ENCODE measurements around the gene CCR6.
A peak's percentile ranks its signal among the peaks of the same experiment; 100 is the strongest.

The CCR6 gene

DNA sequence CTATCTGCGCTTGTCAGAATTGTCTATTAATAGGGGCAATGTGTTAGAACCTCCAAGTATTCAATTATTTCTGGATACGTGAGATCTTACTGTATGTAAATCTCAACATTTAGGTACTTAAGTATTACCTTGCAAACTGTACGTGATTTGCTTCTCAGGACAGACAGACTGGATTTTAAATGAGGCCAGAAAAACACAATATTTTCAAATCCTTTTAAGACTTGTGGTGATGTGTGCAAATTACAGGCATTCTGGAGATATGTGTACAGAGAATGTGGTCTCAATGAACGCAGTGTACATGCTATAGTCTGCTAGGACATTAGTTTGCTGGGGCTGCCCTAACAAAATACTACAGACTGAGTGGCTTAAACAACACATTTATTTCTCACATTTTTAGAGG, 16.9 kb downstream of the CCR6 start:
- H3K27ac ChIP-seq (ENCODE audit: low read length): no peak overlapping the region
- TF ChIP-seq EZH2phosphoT487 (IDR thresholded peaks at IDR 0.05; ENCODE audit: low read depth): no peak
- TF ChIP-seq, protein P1, sequence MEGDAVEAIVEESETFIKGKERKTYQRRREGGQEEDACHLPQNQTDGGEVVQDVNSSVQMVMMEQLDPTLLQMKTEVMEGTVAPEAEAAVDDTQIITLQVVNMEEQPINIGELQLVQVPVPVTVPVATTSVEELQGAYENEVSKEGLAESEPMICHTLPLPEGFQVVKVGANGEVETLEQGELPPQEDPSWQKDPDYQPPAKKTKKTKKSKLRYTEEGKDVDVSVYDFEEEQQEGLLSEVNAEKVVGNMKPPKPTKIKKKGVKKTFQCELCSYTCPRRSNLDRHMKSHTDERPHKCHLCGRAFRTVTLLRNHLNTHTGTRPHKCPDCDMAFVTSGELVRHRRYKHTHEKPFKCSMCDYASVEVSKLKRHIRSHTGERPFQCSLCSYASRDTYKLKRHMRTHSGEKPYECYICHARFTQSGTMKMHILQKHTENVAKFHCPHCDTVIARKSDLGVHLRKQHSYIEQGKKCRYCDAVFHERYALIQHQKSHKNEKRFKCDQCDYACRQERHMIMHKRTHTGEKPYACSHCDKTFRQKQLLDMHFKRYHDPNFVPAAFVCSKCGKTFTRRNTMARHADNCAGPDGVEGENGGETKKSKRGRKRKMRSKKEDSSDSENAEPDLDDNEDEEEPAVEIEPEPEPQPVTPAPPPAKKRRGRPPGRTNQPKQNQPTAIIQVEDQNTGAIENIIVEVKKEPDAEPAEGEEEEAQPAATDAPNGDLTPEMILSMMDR (IDR thresholded peaks at IDR 0.05; ENCODE audit: low read depth, low read length): no peak

DNA sequence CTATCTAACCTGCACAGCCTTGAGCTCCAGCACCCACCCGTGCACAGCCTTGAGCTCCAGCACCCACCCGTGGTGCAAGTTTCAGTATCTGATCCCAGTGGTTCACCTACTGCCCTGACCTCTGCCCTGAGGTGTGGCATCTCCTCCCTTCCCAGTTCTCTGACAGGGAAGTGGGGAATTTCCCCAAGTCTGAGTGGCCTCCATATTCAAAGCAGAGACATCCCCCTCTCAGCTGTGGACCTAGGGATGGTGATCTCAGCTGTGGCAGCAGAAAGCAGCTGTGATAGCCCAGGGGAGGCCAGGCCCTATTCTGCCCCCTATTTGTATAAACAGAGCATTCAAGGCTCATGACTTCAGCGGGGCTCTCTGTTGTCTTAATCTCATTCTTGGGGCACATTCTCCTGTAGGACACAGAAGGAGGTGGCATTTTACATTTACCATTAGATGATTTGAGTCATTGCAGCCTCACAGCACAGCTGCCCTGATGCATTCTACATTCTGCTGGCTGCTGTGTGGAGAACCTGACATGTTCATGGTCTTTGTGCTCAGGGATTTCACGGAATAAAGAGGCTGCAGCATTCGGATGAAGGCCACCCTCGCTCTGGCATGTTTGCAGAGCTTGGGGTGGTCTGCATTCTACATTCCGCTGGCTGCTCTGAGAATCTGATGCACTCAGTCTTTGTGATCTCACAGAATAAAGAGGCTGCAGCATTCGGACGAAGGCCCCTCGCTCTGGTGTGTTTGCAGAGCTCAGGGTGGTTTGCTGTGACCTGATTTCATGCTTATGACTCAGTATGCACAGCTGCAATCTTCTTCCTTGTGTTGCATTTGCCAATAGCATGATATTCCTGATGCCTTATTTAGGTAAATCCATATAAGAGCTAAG, 17.9 kb downstream of the CCR6 start:
- Histone ChIP-seq H3K4me1 (ENCODE audit: low read length) (peaks cover 21% of the 10 kb centered on the region), H3K9ac (ENCODE audit: low read length) (no peak overlapping the region), H3K36me3 (replicated peaks; ENCODE audit: low read depth, low read length) (no peaks in the 10 kb centered on the region), H3K27me3 (ENCODE audit: low read depth, low read length) (peaks cover 38% of the 10 kb centered on the region), H2AFZ (ENCODE audit: low read depth, low read length) (no peak overlapping the region), H3K4me3 (ENCODE audit: low read length) (no peak overlapping the region), H3K79me2 (ENCODE audit: low read length) (no peaks in the 10 kb centered on the region), H3K9me3 (ENCODE audit: insufficient read depth, low read length) (no peaks in the 10 kb centered on the region), H3K4me2 (ENCODE audit: low read length) (peak overlapping the region; percentile 15; the same call in 1 of the 2 replicates), H3K27ac (ENCODE audit: low read length) (no peak overlapping the region), H4K20me1 (ENCODE audit: insufficient read depth, low read length) (no peaks in the 10 kb centered on the region)
- TF ChIP-seq EZH2phosphoT487 (IDR thresholded peaks at IDR 0.05; ENCODE audit: low read depth): no peak
- TF ChIP-seq, protein P1 (IDR thresholded peaks at IDR 0.05; ENCODE audit: low read depth, low read length): peak; percentile 22

More for the DNA sequence above, 16.9 kb downstream of the CCR6 start:
- Histone ChIP-seq H3K9me3 (ENCODE audit: insufficient read depth, low read length) (no peaks in the 10 kb centered on the region), H3K36me3 (replicated peaks; ENCODE audit: low read depth, low read length) (no peaks in the 10 kb centered on the region), H4K20me1 (ENCODE audit: insufficient read depth, low read length) (no peaks in the 10 kb centered on the region), H3K79me2 (ENCODE audit: low read length) (no peaks in the 10 kb centered on the region), H2AFZ (ENCODE audit: low read depth, low read length) (no peak overlapping the region), H3K4me2 (ENCODE audit: low read length) (no peak overlapping the region), H3K27me3 (ENCODE audit: low read depth, low read length) (peaks cover 39% of the 10 kb centered on the region), H3K9ac (ENCODE audit: low read length) (no peak overlapping the region), H3K4me3 (ENCODE audit: low read length) (no peak overlapping the region), H3K4me1 (ENCODE audit: low read length) (peaks cover 21% of the 10 kb centered on the region)

DNA sequence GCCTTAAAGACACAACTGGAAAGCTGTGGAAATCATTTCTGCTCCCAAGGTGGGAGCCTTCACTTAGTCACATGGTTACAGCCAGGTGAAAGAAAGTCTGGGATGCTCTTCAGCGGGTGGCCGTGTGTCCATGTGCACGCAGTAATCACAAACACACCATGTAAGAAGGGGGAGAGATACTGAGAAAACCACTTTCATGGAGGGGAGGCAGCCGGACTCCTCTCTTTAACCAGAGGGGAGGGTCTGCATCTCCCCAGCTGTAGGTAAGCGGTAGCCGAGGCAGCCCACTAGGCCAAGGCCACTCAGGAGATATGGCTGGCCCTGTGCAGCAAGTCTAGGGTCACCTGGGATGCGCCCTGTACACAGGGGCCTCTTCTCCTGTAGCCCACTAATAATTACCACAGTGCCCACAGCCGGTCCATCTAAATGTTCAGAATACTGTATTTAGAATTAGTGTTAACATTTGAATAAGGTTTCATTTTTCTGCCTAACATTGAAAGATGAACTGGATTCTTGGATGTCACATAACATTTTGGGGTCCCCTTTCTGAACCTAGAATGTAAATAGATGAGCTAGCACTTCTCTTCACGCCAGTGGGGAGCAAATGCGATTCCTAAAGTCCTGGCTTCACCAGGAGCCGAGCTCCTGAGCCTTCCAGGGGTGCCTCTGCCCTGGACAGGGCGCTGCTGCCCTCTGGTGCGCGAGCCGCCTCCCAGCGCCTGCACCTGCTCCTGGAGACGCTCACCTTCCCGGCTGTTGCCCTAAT, 19.0 kb downstream of the CCR6 start:
- H3K9ac ChIP-seq (ENCODE audit: low read length): no peak overlapping the region
- H3K4me3 ChIP-seq (ENCODE audit: low read length): no peak overlapping the region
- H3K36me3 ChIP-seq (replicated peaks; ENCODE audit: low read depth, low read length): no peaks in the 10 kb centered on the region
- H3K9me3 ChIP-seq (ENCODE audit: insufficient read depth, low read length): no peaks in the 10 kb centered on the region
- no peak overlapping the region for H3K27ac ChIP-seq (ENCODE audit: low read length)
- no peak overlapping the region; the same call in 1 of the 2 replicates for H3K4me2 ChIP-seq (ENCODE audit: low read length)
- H3K27me3 ChIP-seq (ENCODE audit: low read depth, low read length): peaks cover 28% of the 10 kb centered on the region
- no peaks in the 10 kb centered on the region for H3K79me2 ChIP-seq (ENCODE audit: low read length)
- no peaks in the 10 kb centered on the region for H4K20me1 ChIP-seq (ENCODE audit: insufficient read depth, low read length)
- peaks cover 21% of the 10 kb centered on the region for H3K4me1 ChIP-seq (ENCODE audit: low read length)
- H2AFZ ChIP-seq (ENCODE audit: low read depth, low read length): no peak overlapping the region
- TF ChIP-seq, protein P1 (IDR thresholded peaks at IDR 0.05; ENCODE audit: low read depth, low read length): peak; percentile 77
- TF ChIP-seq EZH2phosphoT487 (IDR thresholded peaks at IDR 0.05; ENCODE audit: low read depth): no peak

DNA sequence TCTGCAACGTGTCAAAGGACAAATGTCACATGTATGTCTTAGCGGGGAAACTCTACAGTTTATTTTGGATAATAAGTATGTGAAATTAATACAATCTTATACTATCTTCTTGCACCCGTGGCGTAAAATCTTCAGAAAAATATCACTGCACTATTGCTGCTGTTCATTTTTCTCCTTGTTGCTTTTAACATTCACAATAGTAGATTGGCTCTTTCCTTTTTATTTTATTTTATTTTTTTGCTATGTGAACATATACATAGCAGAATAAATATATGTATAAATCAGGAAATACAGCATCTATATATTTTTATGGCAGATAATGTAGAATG, 19.5 kb downstream of the CCR6 start:
- TF ChIP-seq EZH2phosphoT487 (IDR thresholded peaks at IDR 0.05; ENCODE audit: low read depth): no peak
- TF ChIP-seq, protein P1 (IDR thresholded peaks at IDR 0.05; ENCODE audit: low read depth, low read length): no peak

More for the DNA sequence above, 19.5 kb downstream of the CCR6 start:
- H3K27me3 ChIP-seq (ENCODE audit: low read depth, low read length): peaks cover 24% of the 10 kb centered on the region
- no peak overlapping the region for H2AFZ ChIP-seq (ENCODE audit: low read depth, low read length)
- no peaks in the 10 kb centered on the region for H4K20me1 ChIP-seq (ENCODE audit: insufficient read depth, low read length)
- no peaks in the 10 kb centered on the region for H3K36me3 ChIP-seq (replicated peaks; ENCODE audit: low read depth, low read length)
- no peak overlapping the region for H3K4me2 ChIP-seq (ENCODE audit: low read length)
- no peak overlapping the region for H3K9ac ChIP-seq (ENCODE audit: low read length)
- H3K4me1 ChIP-seq (ENCODE audit: low read length): peaks cover 21% of the 10 kb centered on the region
- no peaks in the 10 kb centered on the region for H3K79me2 ChIP-seq (ENCODE audit: low read length)
- H3K27ac ChIP-seq (ENCODE audit: low read length): no peak overlapping the region
- H3K9me3 ChIP-seq (ENCODE audit: insufficient read depth, low read length): no peaks in the 10 kb centered on the region
- H3K4me3 ChIP-seq (ENCODE audit: low read length): no peak overlapping the region
